BE2C (cell line): Measurements from ENCODE around the gene RPS6KA3.
A peak's percentile ranks its signal among the peaks of the same experiment; 100 is the strongest.

Source experiments
- DNase-seq: peaks from one replicate; pipeline ENCODE4 v3.0.0-alpha.2; 2020
- H3K27me3 ChIP-seq: fragments of 250-450 bp; sonication (Bioruptor Pico); 2 replicates; pipeline ENCODE4 v1.5.1; 2020; ENCODE audit warnings: mild to moderate bottlenecking
- H3K36me3 ChIP-seq: fragments of 250-450 bp; sonication (Bioruptor Pico); 2 replicates; pipeline ENCODE4 v1.5.1; 2020; ENCODE audit warnings: mild to moderate bottlenecking
- H3K4me1 ChIP-seq: fragments of 250-450 bp; sonication (Bioruptor Pico); 2 replicates; pipeline ENCODE4 v1.5.1; 2020
- H3K4me3 ChIP-seq: 2 replicates; pipeline ENCODE4 v1.5.1; 2011; ENCODE audit warnings: low read depth, low read length
- H3K9me3 ChIP-seq: fragments of 250-450 bp; sonication (Bioruptor Pico); 2 replicates; pipeline ENCODE4 v1.5.1; 2020
- CTCF ChIP-seq: IDR thresholded peaks from 2 replicates; pipeline ENCODE4 v1.5.1; 2012; ENCODE audit warnings: mild to moderate bottlenecking, low read depth, low read length

RPS6KA3 gene

DNA sequence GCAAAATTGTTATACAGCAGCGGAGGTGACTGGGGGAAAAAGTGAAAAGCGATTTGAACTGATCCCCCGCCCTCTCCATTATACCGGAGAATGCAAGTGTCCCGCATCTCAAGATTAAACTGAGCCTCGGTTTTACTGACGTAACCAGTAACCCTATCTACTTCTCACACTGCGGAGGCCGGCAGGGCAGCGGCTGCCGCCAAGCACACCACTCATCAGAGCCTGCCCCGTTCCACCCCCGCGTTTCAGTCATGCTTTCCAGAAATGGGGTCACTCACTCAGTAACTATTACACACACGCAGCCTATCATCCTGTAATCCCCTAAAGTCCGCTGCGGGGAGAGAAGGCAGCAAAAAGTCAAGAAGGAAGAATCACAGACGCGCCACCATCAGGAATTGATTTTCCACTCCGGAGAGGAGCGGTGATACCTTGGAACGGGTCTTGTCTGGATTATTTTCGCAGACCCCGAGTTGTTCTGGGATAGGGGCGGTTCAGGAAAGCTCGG lies 1.4 kb downstream of the RPS6KA3 start:
- Histone ChIP-seq H3K4me1 (no peaks in the 10 kb centered on the region), H3K36me3 (no peaks in the 10 kb centered on the region), H3K4me3 (peak overlapping the region; percentile 83), H3K9me3 (no peaks in the 10 kb centered on the region), H3K27me3 (no peaks in the 10 kb centered on the region)
- TF ChIP-seq CTCF: no peak
- peak; percentile 47 for DNase-seq

DNA sequence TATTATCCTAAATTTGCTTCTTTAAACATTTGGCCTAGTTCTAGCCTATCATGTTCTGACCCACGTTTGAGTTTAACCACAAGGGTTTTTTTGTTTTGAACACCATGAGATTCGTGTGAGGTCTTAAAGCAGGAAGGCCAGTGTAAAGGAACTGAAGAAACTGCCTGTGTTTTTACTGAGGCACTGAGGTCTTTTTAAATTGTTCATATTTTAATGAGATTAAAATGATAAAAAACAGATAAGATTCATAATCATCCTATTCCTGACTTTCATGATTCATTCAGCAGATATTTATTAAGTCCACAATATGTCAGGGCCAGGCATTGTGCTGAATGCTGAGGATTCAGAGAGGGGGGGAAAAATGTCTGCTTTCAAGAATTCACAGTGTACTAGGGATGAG lies 3.2 kb downstream of the RPS6KA3 start:
- no peak overlapping the region for H3K4me3 ChIP-seq
- TF ChIP-seq CTCF: no peak
- H3K9me3 ChIP-seq: no peaks in the 10 kb centered on the region
- no peaks in the 10 kb centered on the region for H3K27me3 ChIP-seq
- H3K4me1 ChIP-seq: no peaks in the 10 kb centered on the region
- no peak for DNase-seq
- H3K36me3 ChIP-seq: no peaks in the 10 kb centered on the region

DNA sequence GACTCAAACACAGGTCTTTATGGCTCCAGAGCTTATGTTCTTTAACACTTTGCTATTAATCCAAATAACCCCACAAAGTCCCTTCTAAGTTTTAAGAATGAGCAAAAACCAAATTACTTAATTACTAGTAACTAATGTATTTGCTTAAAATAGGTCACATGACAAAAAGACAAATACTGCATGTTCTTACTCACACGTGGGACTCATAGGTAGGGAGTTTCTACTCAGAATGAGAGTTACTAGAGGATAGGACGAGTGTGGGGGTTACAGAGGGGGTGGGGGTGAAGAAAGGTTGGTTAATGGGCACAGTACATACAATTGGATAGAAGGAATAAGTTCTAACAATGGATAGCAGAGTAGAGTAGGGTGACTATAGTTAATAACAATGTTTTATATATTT lies 5.8 kb downstream of the RPS6KA3 start:
- TF ChIP-seq CTCF: no peak
- Histone ChIP-seq H3K36me3 (no peaks in the 10 kb centered on the region), H3K4me3 (no peak overlapping the region), H3K9me3 (no peaks in the 10 kb centered on the region), H3K4me1 (no peaks in the 10 kb centered on the region), H3K27me3 (no peaks in the 10 kb centered on the region)
- no peak for DNase-seq

GRCh38 chrX:20254712-20255299 lies 11.9 kb downstream of the RPS6KA3 start:
- Histone ChIP-seq H3K36me3 (no peaks in the 10 kb centered on the region), H3K4me1 (no peaks in the 10 kb centered on the region)

GRCh38 chrX:20253232-20253543 lies 13.5 kb downstream of the RPS6KA3 start:
- Histone ChIP-seq H3K27me3 (no peaks in the 10 kb centered on the region), H3K4me3 (no peak overlapping the region), H3K4me1 (no peaks in the 10 kb centered on the region), H3K9me3 (no peaks in the 10 kb centered on the region), H3K36me3 (no peaks in the 10 kb centered on the region)
- no peak for DNase-seq
- no peak for TF ChIP-seq CTCF

More at GRCh38 chrX:20254712-20255299, 11.9 kb downstream of the RPS6KA3 start:
- H3K27me3 ChIP-seq: no peaks in the 10 kb centered on the region
- no peak for DNase-seq
- no peak overlapping the region for H3K4me3 ChIP-seq
- TF ChIP-seq CTCF: no peak
- H3K9me3 ChIP-seq: no peaks in the 10 kb centered on the region

- peak; percentile 41 for DNase-seq
- H3K4me3 ChIP-seq: no peak overlapping the region
- no peaks in the 10 kb centered on the region for H3K9me3 ChIP-seq
- H3K4me1 ChIP-seq: no peaks in the 10 kb centered on the region
- H3K27me3 ChIP-seq: no peaks in the 10 kb centered on the region
- no peaks in the 10 kb centered on the region for H3K36me3 ChIP-seq
- peak; percentile 73 for TF ChIP-seq CTCF
Observed at GRCh38 chrX:20252381-20253231, 14.1 kb downstream of the RPS6KA3 start.
